Loucy (cell line): ENCODE measurements around the gene PPP1R27.

Source experiments
- H2AFZ ChIP-seq: fragments of 200-600 bp; sonication (generic); 2 replicates; pipeline ENCODE4 v1.6.0; 2016; ENCODE audit warnings: antibody characterized with exemption, mild to moderate bottlenecking, low read length, moderate library complexity
- H3F3A ChIP-seq: fragments of 200-600 bp; 2 replicates; pipeline ENCODE4 v1.6.0; 2016; ENCODE audit warnings: antibody characterized with exemption, low read depth, mild to moderate bottlenecking
- H3K27me3 ChIP-seq: fragments of 200-600 bp; sonication (generic); 2 replicates; pipeline ENCODE4 v1.6.1; 2014; ENCODE audit warnings: low read length, mild to moderate bottlenecking; ENCODE audit not compliant: insufficient read depth, poor library complexity, severe bottlenecking
- H3K36me3 ChIP-seq: fragments of 200-600 bp; sonication (generic); 2 replicates; pipeline ENCODE4 v1.6.1; 2016; ENCODE audit warnings: low read length; ENCODE audit not compliant: insufficient read depth
- H3K4me1 ChIP-seq: fragments of 200-600 bp; sonication (generic); 2 replicates; pipeline ENCODE4 v1.5.1; 2014; ENCODE audit warnings: low read length, mild to moderate bottlenecking; ENCODE audit not compliant: insufficient read depth, poor library complexity, severe bottlenecking
- H3K4me2 ChIP-seq: fragments of 200-600 bp; sonication (generic); 2 replicates; pipeline ENCODE4 v1.6.0; 2014; ENCODE audit warnings: antibody characterized with exemption, low read length, low read depth, mild to moderate bottlenecking; ENCODE audit not compliant: poor library complexity, severe bottlenecking
- H3K4me3 ChIP-seq: fragments of 200-600 bp; sonication (generic); 2 replicates; pipeline ENCODE4 v1.5.1; 2014; ENCODE audit warnings: low read length, mild to moderate bottlenecking, mixed read lengths; ENCODE audit not compliant: poor library complexity, severe bottlenecking
- H3K79me2 ChIP-seq: fragments of 200-600 bp; sonication (generic); 2 replicates; pipeline ENCODE4 v1.6.1; 2014; ENCODE audit warnings: low read length; ENCODE audit not compliant: insufficient read depth
- H3K9ac ChIP-seq: fragments of 200-600 bp; sonication (generic); 2 replicates; pipeline ENCODE4 v1.6.0; 2014; ENCODE audit warnings: mild to moderate bottlenecking, low read depth, low read length, moderate library complexity; ENCODE audit not compliant: poor library complexity, severe bottlenecking
- H3K9me2 ChIP-seq: fragments of 200-600 bp; sonication (generic); replicated peaks from 2 replicates; pipeline ENCODE4 v1.6.1; 2016; ENCODE audit warnings: low read depth, low read length, mixed read lengths
- H3K9me3 ChIP-seq: fragments of 200-600 bp; sonication (generic); 2 replicates; pipeline ENCODE4 v1.6.1; 2014; ENCODE audit warnings: mild to moderate bottlenecking, antibody characterized with exemption, low read length, low read depth; ENCODE audit not compliant: insufficient read depth
- H4K20me1 ChIP-seq: fragments of 200-600 bp; sonication (generic); 2 replicates; pipeline ENCODE4 v1.6.0; 2014; ENCODE audit warnings: antibody characterized with exemption, low read length, mild to moderate bottlenecking; ENCODE audit not compliant: insufficient read depth, poor library complexity, severe bottlenecking
- CTCF ChIP-seq: fragments of 200-600 bp; sonication (generic); conservative IDR thresholded peaks from 2 replicates; pipeline ENCODE4 v1.5.1; 2014; ENCODE audit warnings: mild to moderate bottlenecking, antibody characterized with exemption, low read length
- EZH2phosphoT487 ChIP-seq: fragments of 200-600 bp; IDR thresholded peaks from 2 replicates; pipeline ENCODE4 v1.6.1; 2018; ENCODE audit warnings: antibody characterized with exemption, mild to moderate bottlenecking, moderate library complexity, borderline replicate concordance

PPP1R27 gene

GRCh38 chr17:81866440-81867169 is 31.8 kb upstream of the PPP1R27 start:
- Histone ChIP-seq H3K9me2 (no peaks in the 10 kb centered on the region), H3K4me1 (peaks cover 26% of the 10 kb centered on the region), H4K20me1 (peaks cover 45% of the 10 kb centered on the region), H3K9me3 (no peaks in the 10 kb centered on the region), H3K27me3 (peaks cover 4% of the 10 kb centered on the region), H3K9ac (no peak overlapping the region), H3K4me2 (no peak overlapping the region), H3F3A (no peaks in the 10 kb centered on the region; the same call in 1 of the 2 replicates), H3K79me2 (peaks cover 89% of the 10 kb centered on the region), H2AFZ (no peak overlapping the region), H3K36me3 (peaks cover 18% of the 10 kb centered on the region), H3K4me3 (no peak overlapping the region)
- TF ChIP-seq CTCF (no peak), EZH2phosphoT487 (no peak)

GRCh38 chr17:81865733-81866439 is 31.0 kb upstream of the PPP1R27 start:
- Histone ChIP-seq H3K36me3 (peaks cover 18% of the 10 kb centered on the region), H3K9ac (no peak overlapping the region), H3F3A (no peaks in the 10 kb centered on the region; the same call in 1 of the 2 replicates), H3K27me3 (peaks cover 4% of the 10 kb centered on the region), H3K4me3 (no peak overlapping the region), H3K4me2 (no peak overlapping the region), H4K20me1 (peaks cover 45% of the 10 kb centered on the region), H2AFZ (no peak overlapping the region), H3K79me2 (peaks cover 88% of the 10 kb centered on the region), H3K9me2 (no peaks in the 10 kb centered on the region), H3K4me1 (peaks cover 26% of the 10 kb centered on the region), H3K9me3 (no peaks in the 10 kb centered on the region)
- TF ChIP-seq EZH2phosphoT487 (no peak), CTCF (no peak)

GRCh38 chr17:81865358-81865732 is 30.5 kb upstream of the PPP1R27 start:
- H4K20me1 ChIP-seq = peaks cover 42% of the 10 kb centered on the region
- no peak overlapping the region for H3K4me3 ChIP-seq
- no peaks in the 10 kb centered on the region for H3K9me2 ChIP-seq
- peaks cover 26% of the 10 kb centered on the region for H3K4me1 ChIP-seq
- no peaks in the 10 kb centered on the region; the same call in 1 of the 2 replicates for H3F3A ChIP-seq
- peaks cover 18% of the 10 kb centered on the region for H3K36me3 ChIP-seq
- TF ChIP-seq EZH2phosphoT487 (no peak), CTCF (no peak)
- peaks cover 83% of the 10 kb centered on the region for H3K79me2 ChIP-seq
- no peaks in the 10 kb centered on the region for H3K9me3 ChIP-seq
- H3K9ac ChIP-seq = no peak overlapping the region
- no peak overlapping the region for H2AFZ ChIP-seq
- peaks cover under 1% of the 10 kb centered on the region for H3K27me3 ChIP-seq
- H3K4me2 ChIP-seq = no peak overlapping the region
